PC-3 (cell line): ENCODE measurements around the gene NPW. TPM values are rescaled to one million over a fixed set of nuclear protein-coding genes. Genes with fewer than 3 reads are reported as not detected.

ENCODE experiments used
- ATAC-seq: fragments of 200-7000 bp; cut with Tn5 transposase; 2 replicates; pipeline ENCODE4 v1.9.1; 2020; ENCODE audit warnings: mild to moderate bottlenecking, moderate library complexity
- BruUV-seq: library from RNA; stranded (reverse); fragments of 400-500 nt; replicated peaks from 2 replicates; lab custom pipeline; 2021; lab: Mats Ljungman, UMichigan
- CTCF ChIA-PET: fragments of 300-600 bp; sonication (Branson Sonifier 250); formaldehyde crosslinking; loops from one replicate; lab custom pipeline; 2022; ENCODE audit warnings: antibody characterized with exemption; lab: Charles Lee
- POLR2A ChIA-PET: fragments of 300-600 bp; sonication (Branson Sonifier 250); formaldehyde crosslinking; loops from one replicate; lab custom pipeline; 2022; ENCODE audit warnings: antibody characterized with exemption; ENCODE audit not compliant: unreplicated experiment; lab: Charles Lee
- DNase-seq: peaks from one replicate; pipeline ENCODE4 v3.0.0-alpha.2; 2015
- H2AFZ ChIP-seq: fragments of 300-600 bp; sonication (generic); 2 replicates; pipeline ENCODE4 v1.6.0; 2016; ENCODE audit warnings: antibody characterized with exemption, low read length
- H3F3A ChIP-seq: fragments of 300-600 bp; sonication (generic); one replicate; pipeline ENCODE4 v1.6.0; 2017; ENCODE audit warnings: antibody characterized with exemption, low read length, control low read depth, mild to moderate bottlenecking; ENCODE audit not compliant: unreplicated experiment
- H3K27ac ChIP-seq: fragments of 300-600 bp; sonication (generic); 2 replicates; pipeline ENCODE4 v1.5.1; 2016; ENCODE audit warnings: mild to moderate bottlenecking, low read length
- H3K27me3 ChIP-seq: fragments of 300-600 bp; sonication (generic); 2 replicates; pipeline ENCODE4 v1.6.1; 2016; ENCODE audit warnings: low read length, mixed read lengths
- H3K36me3 ChIP-seq: fragments of 300-600 bp; sonication (generic); 2 replicates; pipeline ENCODE4 v1.6.1; 2016; ENCODE audit warnings: low read depth, mixed run types, low read length, mixed read lengths
- H3K4me1 ChIP-seq: fragments of 300-600 bp; sonication (generic); 2 replicates; pipeline ENCODE4 v1.5.1; 2016; ENCODE audit warnings: low read length; ENCODE audit not compliant: insufficient read depth
- H3K4me2 ChIP-seq: fragments of 300-600 bp; sonication (generic); 2 replicates; pipeline ENCODE4 v1.6.0; 2016; ENCODE audit warnings: low read length
- H3K4me3 ChIP-seq: fragments of 300-600 bp; sonication (generic); 2 replicates; pipeline ENCODE4 v1.5.1; 2016; ENCODE audit warnings: mild to moderate bottlenecking, low read length, mixed read lengths
- H3K79me2 ChIP-seq: fragments of 300-600 bp; sonication (generic); 2 replicates; pipeline ENCODE4 v1.6.1; 2017; ENCODE audit warnings: low read length, mixed read lengths
- H3K9ac ChIP-seq: fragments of 300-600 bp; sonication (generic); 2 replicates; pipeline ENCODE4 v1.6.0; 2016; ENCODE audit warnings: mild to moderate bottlenecking, low read length
- H3K9me2 ChIP-seq: fragments of 300-600 bp; sonication (generic); replicated peaks from 2 replicates; pipeline ENCODE4 v1.6.1; 2016; ENCODE audit warnings: mixed run types, low read length, mixed read lengths
- H3K9me3 ChIP-seq: fragments of 300-600 bp; sonication (generic); 2 replicates; pipeline ENCODE4 v1.6.1; 2016; ENCODE audit warnings: low read length, mixed read lengths
- H4K20me1 ChIP-seq: fragments of 300-600 bp; sonication (generic); 2 replicates; pipeline ENCODE4 v1.6.1; 2016; ENCODE audit warnings: low read length, mixed read lengths
- CTCF ChIP-seq: fragments of 300-600 bp; sonication (generic); conservative IDR thresholded peaks from 2 replicates; pipeline ENCODE4 v1.5.1; 2017; ENCODE audit warnings: antibody characterized with exemption, low read depth, mild to moderate bottlenecking, low read length
- EZH2 ChIP-seq: fragments of 300-600 bp; sonication (generic); IDR thresholded peaks from one replicate; pipeline ENCODE4 v1.6.1; 2017; ENCODE audit warnings: antibody characterized with exemption, mild to moderate bottlenecking, low read length; ENCODE audit not compliant: unreplicated experiment
- EZH2phosphoT487 ChIP-seq: fragments of 300-600 bp; sonication (generic); IDR thresholded peaks from 2 replicates; pipeline ENCODE4 v1.6.1; 2018; ENCODE audit warnings: mild to moderate bottlenecking, antibody characterized with exemption, low read length, borderline replicate concordance
- intact Hi-C: fragments of 100-400 bp; cut with micrococcal nuclease; formaldehyde crosslinking; loops from 2 replicates; pipeline ENCODE4 v1.9.0; 2023
- total RNA-seq: library from RNA; depleted of rRNA; stranded (reverse); fragments of >200 nt; gene quantifications from 2 replicates; pipeline ENCODE4 v1.2.3, GENCODE V29; 2014

NPW gene
- total RNA-seq, 1 experiment from 2014 or later = 3.8 TPM

GRCh38 chr16:1980030-1980769, 39.4 kb upstream of the NPW start:
- ChIA-PET POLR2A (no interaction called here), CTCF (no interaction called here)
- Histone ChIP-seq H3K4me1 (peaks cover 39% of the 10 kb centered on the region), H3K27me3 (no peaks in the 10 kb centered on the region), H3K4me3 (peak overlapping the region; percentile 64), H2AFZ (no peak overlapping the region), H3K79me2 (peaks cover 10% of the 10 kb centered on the region), H3K9me3 (no peaks in the 10 kb centered on the region), H3K36me3 (no peaks in the 10 kb centered on the region), H3K9ac (no peak overlapping the region), H3K27ac (no peak overlapping the region), H3F3A (peaks cover 3% of the 10 kb centered on the region), H3K4me2 (peak overlapping the region; percentile 88), H3K9me2 (no peaks in the 10 kb centered on the region), H4K20me1 (no peaks in the 10 kb centered on the region)
- intact Hi-C loops = no loop called here
- no peak for TF ChIP-seq CTCF
- TF ChIP-seq EZH2phosphoT487 = peak; percentile 48; the same call in 1 of the 2 replicates
- BruUV-seq = no TSS peak
- DNase-seq (no peak), ATAC-seq (no peak)

- POLR2A ChIA-PET = no interaction called here
- H3K9me2 ChIP-seq = no peaks in the 10 kb centered on the region
- H4K20me1 ChIP-seq = no peaks in the 10 kb centered on the region
- H3K4me2 ChIP-seq = peak overlapping the region; percentile 88; the same call in 1 of the 2 replicates
- CTCF ChIA-PET = no interaction called here
- H3K4me3 ChIP-seq = no peak overlapping the region
- DNase-seq = no peak
- peaks cover 15% of the 10 kb centered on the region for H3K79me2 ChIP-seq
- H3K9me3 ChIP-seq = no peaks in the 10 kb centered on the region
- H3K27me3 ChIP-seq = no peaks in the 10 kb centered on the region
- no peak overlapping the region for H3K9ac ChIP-seq
- no peak for ATAC-seq
- H3F3A ChIP-seq = peaks cover 3% of the 10 kb centered on the region
- no peak overlapping the region for H3K27ac ChIP-seq
- no peak overlapping the region for H2AFZ ChIP-seq
- H3K4me1 ChIP-seq = peaks cover 44% of the 10 kb centered on the region
- H3K36me3 ChIP-seq = no peaks in the 10 kb centered on the region
- BruUV-seq = no TSS peak
- TF ChIP-seq CTCF (no peak), EZH2phosphoT487 (no peak), EZH2 (no peak)
- intact Hi-C loops = no loop called here
These were observed 38.9 kb upstream of the NPW start for GRCh38 chr16:1980770-1981087.

GRCh38 chr16:1981398-1981836, 38.2 kb upstream of the NPW start, which contains the start of gene NOXO1:
NOXO1 (minus strand) TSS chr16:1981469; CDS start chr16:1981179, 290 bp downstream.
- ATAC-seq = no peak
- no peak within 1 kb of the TSS for H2AFZ ChIP-seq
- H3K9me3 ChIP-seq = no peaks in the 10 kb centered on the region
- H3K27me3 ChIP-seq = no peaks in the 10 kb centered on the region
- 0 out of 2 replicates have a peak within 1 kb of the TSS, but pooled peaks have one; percentile 64 for H3K4me3 ChIP-seq
- no peak within 1 kb of the TSS for H3K27ac ChIP-seq
- intact Hi-C loops = no loop called here
- CTCF ChIA-PET = no interaction called here
- BruUV-seq = no TSS peak
- H3F3A ChIP-seq = peaks cover 3% of the 10 kb centered on the region
- no peaks in the 10 kb centered on the region for H3K9me2 ChIP-seq
- POLR2A ChIA-PET = no interaction called here
- no peak within 1 kb of the TSS for H3K9ac ChIP-seq
- H3K36me3 ChIP-seq = no peaks in the 10 kb centered on the region
- no peaks in the 10 kb centered on the region for H4K20me1 ChIP-seq
- peaks cover 19% of the 10 kb centered on the region for H3K79me2 ChIP-seq
- DNase-seq = no peak
- H3K4me1 ChIP-seq = peaks cover 47% of the 10 kb centered on the region
- peak within 1 kb of the TSS; percentile 88 for H3K4me2 ChIP-seq
- no peak for TF ChIP-seq CTCF
- no peak for TF ChIP-seq EZH2phosphoT487
- TF ChIP-seq EZH2 = no peak
